ENCODE data around the gene TMX2. TPM values are rescaled to one million over a fixed set of nuclear protein-coding genes. Genes with fewer than 3 reads are reported as not detected.

TMX2 gene
- total RNA-seq, 4 donors from 2014 or later, result 29.1 to 54.9 (median 40.5) TPM

- H3K36me3 ChIP-seq, result no peaks in the 10 kb centered on the region
- H3K27ac ChIP-seq, result peak overlapping the region in 2 of 4 donors; percentile 42 to 83
- in situ Hi-C loops (cut with MboI; ENCODE audit: low sequenced_read_pairs in 4 of 4), result loop anchor here in 1 of 4 donors (25.0 kb wide), 1 partner anchor 436 kb away; the partner anchor contains the start of genes P2RX3 and SSRP1
These were observed 60.7 kb downstream of the TMX2 start for GRCh38 chr11:57773026-57773598.

GRCh38 chr11:57775491-57775890 lies 63.1 kb downstream of the TMX2 start:
- Histone ChIP-seq H3K27ac (peak overlapping the region; percentile 50 to 83 (median 72)), H3K36me3 (no peaks in the 10 kb centered on the region), H3K9me3 (no peaks in the 10 kb centered on the region), H3K27me3 (no peaks in the 10 kb centered on the region), H3K4me3 (peak overlapping the region; percentile 6 to 36 (median 20)), H3K4me1 (peaks cover 74 to 89% of the 10 kb centered on the region in 2 donors)
- intact Hi-C loops (cut with DNase I; ENCODE audit: low total_unique reads) (no loop called here), in situ Hi-C loops (cut with MboI; ENCODE audit: low sequenced_read_pairs in 4 of 4) (no loop called here)
- no peak for TF ChIP-seq CTCF (IDR thresholded peaks at IDR 0.05 in 4 of 5, conservative IDR thresholded peaks at IDR 0.05 in 1 of 5)
- TF ChIP-seq POLR2A (IDR thresholded peaks at IDR 0.05), result no peak
- ATAC-seq (no peak), DNase-seq (no peak)

More at GRCh38 chr11:57773026-57773598, 60.7 kb downstream of the TMX2 start:
- no peak for TF ChIP-seq POLR2A (IDR thresholded peaks at IDR 0.05)
- no peak for TF ChIP-seq CTCF (IDR thresholded peaks at IDR 0.05 in 4 of 5, conservative IDR thresholded peaks at IDR 0.05 in 1 of 5)
- DNase-seq (no peak), ATAC-seq (no peak)
- peaks cover 64 to 78% of the 10 kb centered on the region in 2 donors for H3K4me1 ChIP-seq
- no peaks in the 10 kb centered on the region for H3K9me3 ChIP-seq
- intact Hi-C loops (cut with DNase I; ENCODE audit: low total_unique reads), result no loop called here
- H3K27me3 ChIP-seq, result no peaks in the 10 kb centered on the region
- H3K4me3 ChIP-seq, result no peak overlapping the region

- in situ Hi-C loops (cut with MboI; ENCODE audit: low sequenced_read_pairs in 4 of 4), result no loop called here
- no peak for DNase-seq
These were observed 63.7 kb downstream of the TMX2 start for GRCh38 chr11:57776031-57776521.

GRCh38 chr11:57776577-57777210 lies 64.3 kb downstream of the TMX2 start:
- intact Hi-C loops (cut with DNase I; ENCODE audit: low total_unique reads) (loop anchor here (2.0 kb wide), 1 partner anchor 14 kb away; no protein-coding TSS in a partner anchor), in situ Hi-C loops (cut with MboI; ENCODE audit: low sequenced_read_pairs in 4 of 4) (no loop called here)
- H3K27ac ChIP-seq, result peak overlapping the region; percentile 68 to 83 (median 74)
- TF ChIP-seq CTCF (IDR thresholded peaks at IDR 0.05 in 4 of 5, conservative IDR thresholded peaks at IDR 0.05 in 1 of 5) (no peak), POLR2A (IDR thresholded peaks at IDR 0.05) (no peak)
- DNase-seq (no peak), ATAC-seq (no peak)
- no peaks in the 10 kb centered on the region for H3K36me3 ChIP-seq
- no peaks in the 10 kb centered on the region for H3K27me3 ChIP-seq
- H3K9me3 ChIP-seq, result no peaks in the 10 kb centered on the region
- no peak overlapping the region for H3K4me3 ChIP-seq
- H3K4me1 ChIP-seq, result peaks cover 77 to 94% of the 10 kb centered on the region in 2 donors

More at GRCh38 chr11:57776031-57776521, 63.7 kb downstream of the TMX2 start:
- Histone ChIP-seq H3K27me3 (no peaks in the 10 kb centered on the region), H3K4me3 (peak overlapping the region; percentile 6 to 36 (median 20)), H3K4me1 (peaks cover 74 to 90% of the 10 kb centered on the region in 2 donors), H3K9me3 (no peaks in the 10 kb centered on the region), H3K27ac (peak overlapping the region; percentile 50 to 83 (median 72)), H3K36me3 (no peaks in the 10 kb centered on the region)
- intact Hi-C loops (cut with DNase I; ENCODE audit: low total_unique reads), result loop anchor here (2.0 kb wide), 1 partner anchor 13 kb away; no protein-coding TSS in a partner anchor
- TF ChIP-seq CTCF (IDR thresholded peaks at IDR 0.05 in 4 of 5, conservative IDR thresholded peaks at IDR 0.05 in 1 of 5) (no peak), POLR2A (IDR thresholded peaks at IDR 0.05) (no peak)
- ATAC-seq, result no peak

Measured in gastrocnemius medialis (tissue), 4 donors.